IMR-90 (cell line): ENCODE data around the gene PACC1. TPM values are rescaled to one million over a fixed set of nuclear protein-coding genes. Genes with fewer than 3 reads are reported as not detected.

Source experiments
- ATAC-seq: fragments of 200-7000 bp; cut with Tn5 transposase; 2 replicates; pipeline ENCODE4 v1.9.1; 2020; ENCODE audit warnings: low read depth, mild to moderate bottlenecking, moderate library complexity
- BruUV-seq: library from RNA; stranded (reverse); fragments of 400-500 nt; replicated peaks from 2 replicates; lab custom pipeline; 2021; lab: Mats Ljungman, UMichigan
- CTCF ChIA-PET: fragments of 300-600 bp; formaldehyde crosslinking; extraction: SDS; loops from one replicate; lab custom pipeline; 2021; ENCODE audit warnings: antibody characterized with exemption; lab: Yijun Ruan, JAX
- POLR2A ChIA-PET: fragments of 300-600 bp; sonication (Branson Sonifier 250); formaldehyde crosslinking; loops from one replicate; lab custom pipeline; 2022; ENCODE audit warnings: antibody characterized with exemption; ENCODE audit not compliant: unreplicated experiment; lab: Charles Lee
- DNase-seq: peaks from one replicate; pipeline ENCODE4 v3.0.0; 2013
- H2AFZ ChIP-seq: replicated peaks from 2 replicates; pipeline ENCODE3; 2013; ENCODE audit warnings: low read length, mild to moderate bottlenecking; ENCODE audit not compliant: poor library complexity
- H2AK5ac ChIP-seq: 2 replicates; pipeline ENCODE4 v1.6.1; 2013; ENCODE audit warnings: low read depth, low read length, inconsistent platforms
- H2AK9ac ChIP-seq: replicated peaks from 2 replicates; pipeline ENCODE3; 2013; ENCODE audit warnings: mild to moderate bottlenecking, low read depth, low read length, moderate library complexity; ENCODE audit not compliant: poor library complexity
- H2BK120ac ChIP-seq: 2 replicates; pipeline ENCODE4 v1.6.1; 2013; ENCODE audit warnings: low read depth, low read length, inconsistent platforms
- H2BK15ac ChIP-seq: 3 replicates; pipeline ENCODE4 v1.6.1; 2013; ENCODE audit warnings: low read depth, low read length, inconsistent platforms
- H2BK20ac ChIP-seq: 2 replicates; pipeline ENCODE4 v1.6.1; 2013; ENCODE audit warnings: low read depth, mild to moderate bottlenecking, inconsistent platforms, low read length, moderate library complexity
- H2BK5ac ChIP-seq: 2 replicates; pipeline ENCODE4 v1.6.1; 2013; ENCODE audit warnings: mild to moderate bottlenecking, low read depth, low read length, inconsistent platforms; ENCODE audit not compliant: poor library complexity, severe bottlenecking
- H3K14ac ChIP-seq: replicated peaks from 2 replicates; pipeline ENCODE4 v1.6.1; 2013; ENCODE audit warnings: low read depth, low read length, inconsistent platforms
- H3K18ac ChIP-seq: 2 replicates; pipeline ENCODE4 v1.6.1; 2013; ENCODE audit warnings: low read depth, low read length, control low read depth
- H3K23ac ChIP-seq: 2 replicates; pipeline ENCODE4 v1.6.1; 2013; ENCODE audit warnings: low read depth, low read length, inconsistent platforms
- H3K27ac ChIP-seq: 2 replicates; pipeline ENCODE4 v1.5.1; 2013; ENCODE audit warnings: mild to moderate bottlenecking, control low read depth, low read length; ENCODE audit not compliant: insufficient read depth
- H3K27me3 ChIP-seq: 2 replicates; pipeline ENCODE4 v1.6.1; 2013; ENCODE audit warnings: low read length; ENCODE audit not compliant: control insufficient read depth, insufficient read depth
- H3K36me3 ChIP-seq: 2 replicates; pipeline ENCODE4 v1.6.1; 2013; ENCODE audit warnings: low read length, mixed read lengths; ENCODE audit not compliant: control insufficient read depth, insufficient read depth
- H3K4ac ChIP-seq: 2 replicates; pipeline ENCODE4 v1.6.1; 2013; ENCODE audit warnings: low read depth, low read length, inconsistent platforms
- H3K4me1 ChIP-seq: 2 replicates; pipeline ENCODE4 v1.6.1; 2013; ENCODE audit warnings: low read length, mixed read lengths; ENCODE audit not compliant: control insufficient read depth, insufficient read depth
- H3K4me2 ChIP-seq: 2 replicates; pipeline ENCODE4 v1.6.1; 2013; ENCODE audit warnings: low read depth, mild to moderate bottlenecking, control low read depth, low read length, moderate library complexity
- H3K4me3 ChIP-seq: 2 replicates; pipeline ENCODE4 v1.5.1; 2013; ENCODE audit warnings: low read depth, mild to moderate bottlenecking, control low read depth, low read length, moderate library complexity; ENCODE audit not compliant: insufficient read depth
- H3K56ac ChIP-seq: 2 replicates; pipeline ENCODE4 v1.6.1; 2013; ENCODE audit warnings: low read length, inconsistent platforms; ENCODE audit not compliant: insufficient read depth; ENCODE audit errors: extremely low read depth
- H3K79me1 ChIP-seq, 2 experiments: 2 replicates each; pipeline ENCODE4 v1.6.1; 2013; ENCODE audit warnings: low read length in 2 of 2, inconsistent platforms in 1 of 2, low read depth in 1 of 2
- H3K9ac ChIP-seq: 2 replicates; pipeline ENCODE4 v1.6.1; 2013; ENCODE audit warnings: low read depth, low read length, control low read depth
- H3K9me1 ChIP-seq: 2 replicates; pipeline ENCODE4 v1.6.1; 2013; ENCODE audit warnings: low read length, inconsistent platforms; ENCODE audit not compliant: insufficient read depth
- H3K9me3 ChIP-seq: 2 replicates; pipeline ENCODE4 v1.6.1; 2013; ENCODE audit warnings: low read length; ENCODE audit not compliant: control insufficient read depth, insufficient read depth
- H4K20me1 ChIP-seq: 2 replicates; pipeline ENCODE4 v1.6.1; 2013; ENCODE audit warnings: low read length, inconsistent platforms; ENCODE audit not compliant: insufficient read depth
- H4K5ac ChIP-seq: 2 replicates; pipeline ENCODE4 v1.6.1; 2013; ENCODE audit warnings: mild to moderate bottlenecking, low read depth, low read length, control low read depth
- H4K8ac ChIP-seq, 2 experiments: 2 replicates each; pipeline ENCODE4 v1.6.1; 2013; ENCODE audit warnings: low read depth in 2 of 2, low read length in 2 of 2, control low read depth in 1 of 2, inconsistent platforms in 1 of 2
- H4K91ac ChIP-seq: 2 replicates; pipeline ENCODE4 v1.6.1; 2013; ENCODE audit warnings: low read depth, low read length, inconsistent platforms; ENCODE audit not compliant: insufficient read depth
- BHLHE40 ChIP-seq: fragments of 150-350 bp; IDR thresholded peaks from 2 replicates; pipeline ENCODE4 v1.6.1; 2016; ENCODE audit warnings: mild to moderate bottlenecking, low read depth, low read length
- CEBPB ChIP-seq: IDR thresholded peaks from 2 replicates; pipeline ENCODE4 v1.6.1; 2012; ENCODE audit warnings: low read depth, low read length, improper control_type of control experiment
- CHD1 ChIP-seq: IDR thresholded peaks from 2 replicates; pipeline ENCODE4 v1.6.1; 2012; ENCODE audit warnings: low read depth, low read length, improper control_type of control experiment
- FOS ChIP-seq: fragments of 150-350 bp; IDR thresholded peaks from 2 replicates; pipeline ENCODE4 v1.6.1; 2016; ENCODE audit warnings: low read depth, low read length
- MAFK ChIP-seq: IDR thresholded peaks from 2 replicates; pipeline ENCODE4 v1.6.1; 2012; ENCODE audit warnings: low read depth, low read length, improper control_type of control experiment
- MAZ ChIP-seq: IDR thresholded peaks from 2 replicates; pipeline ENCODE4 v1.6.1; 2012; ENCODE audit warnings: low read depth, mild to moderate bottlenecking, low read length, improper control_type of control experiment, moderate library complexity, borderline replicate concordance
- MXI1 ChIP-seq: IDR thresholded peaks from 2 replicates; pipeline ENCODE4 v1.6.1; 2012; ENCODE audit warnings: low read depth, mild to moderate bottlenecking, low read length, moderate library complexity, borderline replicate concordance
- NFE2L2 ChIP-seq: fragments of 150-350 bp; IDR thresholded peaks from 2 replicates; pipeline ENCODE4 v1.6.1; 2016; ENCODE audit warnings: low read depth, mild to moderate bottlenecking, low read length
- POLR2A ChIP-seq: IDR thresholded peaks from 2 replicates; pipeline ENCODE4 v1.6.1; 2012; ENCODE audit warnings: mild to moderate bottlenecking, low read depth, low read length
- RAD21 ChIP-seq: IDR thresholded peaks from 2 replicates; pipeline ENCODE4 v1.6.1; 2012; ENCODE audit warnings: low read length, improper control_type of control experiment
- RCOR1 ChIP-seq: IDR thresholded peaks from 2 replicates; pipeline ENCODE4 v1.6.1; 2012; ENCODE audit warnings: mild to moderate bottlenecking, low read length, improper control_type of control experiment; ENCODE audit not compliant: insufficient replicate concordance
- RFX5 ChIP-seq: IDR thresholded peaks from 2 replicates; pipeline ENCODE4 v1.8.0; 2012; ENCODE audit warnings: low read depth, mild to moderate bottlenecking, low read length, moderate library complexity
- SMC3 ChIP-seq: fragments of 150-350 bp; IDR thresholded peaks from 2 replicates; pipeline ENCODE4 v1.6.1; 2016; ENCODE audit warnings: low read depth, mild to moderate bottlenecking, antibody characterized with exemption, low read length, moderate library complexity
- WGBS, 2 experiments: methylation state at CpG; one replicate each; pipeline versions ENCODE4 v1.1.5 to v1.1.7; 2013; ENCODE audit warnings: missing lambda C conversion rate in 2 of 2; ENCODE audit not compliant: insufficient read length in 1 of 2; ENCODE audit errors: extremely low coverage in 2 of 2; 5-methylcytosine and 5-hydroxymethylcytosine counted together
- dilution Hi-C: fragments of 300-500 bp; cut with HindIII; formaldehyde crosslinking; loops from one replicate; pipeline ENCODE4 v1.14.3; 2018; ENCODE audit warnings: low sequenced_read_pairs; ENCODE audit not compliant: unreplicated experiment
- in situ Hi-C: fragments of 300-500 bp; cut with MboI; formaldehyde crosslinking; loops from 3 replicates; pipeline ENCODE4 v1.14.3; 2019; ENCODE audit warnings: low sequenced_read_pairs, inconsistent platforms, mixed read lengths
- intact Hi-C: fragments of 100-400 bp; cut with micrococcal nuclease; formaldehyde crosslinking; loops from 2 replicates; pipeline ENCODE4 v1.10.0; 2022
- polyA plus RNA-seq, 3 experiments: library from polyadenylated mRNA; depleted of rRNA; stranded (reverse); fragments of >200 nt; gene quantifications; 2 replicates each; pipeline ENCODE4 v1.2.3, GENCODE V29; 2012; ENCODE audit warnings: low replicate concordance in 1 of 3
- total RNA-seq: library from RNA; depleted of rRNA; stranded (reverse); fragments of >200 nt; gene quantifications from 2 replicates; pipeline ENCODE4 v1.2.3, GENCODE V29; 2012
- TF ChIP-seq, protein P1 (sequence below): fragments of 150-350 bp; IDR thresholded peaks from 2 replicates; pipeline ENCODE4 v1.6.1; 2016; ENCODE audit warnings: low read depth, mild to moderate bottlenecking, low read length, moderate library complexity, borderline replicate concordance
- TF ChIP-seq, protein P2 (sequence below): conservative IDR thresholded peaks from 2 replicates; pipeline ENCODE4 v1.5.1; 2012; ENCODE audit warnings: mild to moderate bottlenecking, low read depth, low read length, improper control_type of control experiment
- TF ChIP-seq, protein P3 (sequence below): fragments of 150-350 bp; IDR thresholded peaks from 2 replicates; pipeline ENCODE4 v1.6.1; 2017; ENCODE audit warnings: mild to moderate bottlenecking, antibody characterized with exemption, low read length, low read depth

PACC1 gene
- total and polyA plus RNA-seq, 2 of the 4 experiments (the other 2 are of a cell fraction), result 8.6 to 13.4 TPM

DNA sequence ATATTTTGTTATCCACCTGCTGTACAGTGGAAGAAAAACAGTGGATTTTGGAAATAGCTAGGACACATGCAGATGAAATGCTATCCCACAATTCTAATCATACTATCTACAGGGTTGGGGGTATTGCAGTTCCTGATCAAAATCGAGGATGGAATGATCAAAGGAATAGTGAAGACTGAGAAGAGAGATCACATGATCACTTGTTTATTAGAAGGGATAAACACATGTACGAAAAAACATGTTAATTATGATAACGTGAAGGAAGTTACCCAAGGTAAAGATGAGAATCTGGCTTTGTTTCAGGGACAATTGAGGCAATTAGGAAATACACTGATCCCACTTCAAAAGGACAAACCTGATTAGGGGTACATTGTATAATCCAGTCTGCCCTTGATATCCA is 9.2 kb upstream of the PACC1 start:
- Histone ChIP-seq H3K27ac (no peak overlapping the region), H3K9me1 (no peaks in the 10 kb centered on the region), H2BK5ac (no peak overlapping the region), H3K4me1 (no peaks in the 10 kb centered on the region), H4K5ac (no peak overlapping the region), H3K36me3 (no peaks in the 10 kb centered on the region), H3K4ac (no peak overlapping the region), H3K79me1 (no peaks in the 10 kb centered on the region), H3K23ac (no peak overlapping the region), H3K9me3 (no peaks in the 10 kb centered on the region), H3K56ac (no peak overlapping the region), H2BK20ac (no peak overlapping the region), H4K20me1 (no peaks in the 10 kb centered on the region), H4K91ac (no peak overlapping the region), H3K4me3 (no peak overlapping the region), H2AK5ac (no peak overlapping the region), H3K9ac (no peak overlapping the region), H4K8ac (no peak overlapping the region), H3K4me2 (no peak overlapping the region), H3K18ac (no peak overlapping the region), H2AFZ (no peak overlapping the region), H2AK9ac (no peak overlapping the region), H2BK15ac (no peak overlapping the region), H3K27me3 (peaks cover 21% of the 10 kb centered on the region), H2BK120ac (no peak overlapping the region), H3K14ac (no peak overlapping the region)
- no TSS peak for BruUV-seq
- ChIA-PET POLR2A (no interaction called here), CTCF (no interaction called here)
- ATAC-seq (no peak), DNase-seq (no peak)
- WGBS, 2 experiments, result no CpG with 5 or more reads among the region's 3 CpGs
- dilution Hi-C loops, result no loop called here
- intact Hi-C loops, result loop anchor here (2.0 kb wide), 1 partner anchor 35 kb away; no protein-coding TSS in a partner anchor
- in situ Hi-C loops, result no loop called here
- TF ChIP-seq RFX5, result no peak
- no peak for TF ChIP-seq SMC3
- TF ChIP-seq, protein P1, sequence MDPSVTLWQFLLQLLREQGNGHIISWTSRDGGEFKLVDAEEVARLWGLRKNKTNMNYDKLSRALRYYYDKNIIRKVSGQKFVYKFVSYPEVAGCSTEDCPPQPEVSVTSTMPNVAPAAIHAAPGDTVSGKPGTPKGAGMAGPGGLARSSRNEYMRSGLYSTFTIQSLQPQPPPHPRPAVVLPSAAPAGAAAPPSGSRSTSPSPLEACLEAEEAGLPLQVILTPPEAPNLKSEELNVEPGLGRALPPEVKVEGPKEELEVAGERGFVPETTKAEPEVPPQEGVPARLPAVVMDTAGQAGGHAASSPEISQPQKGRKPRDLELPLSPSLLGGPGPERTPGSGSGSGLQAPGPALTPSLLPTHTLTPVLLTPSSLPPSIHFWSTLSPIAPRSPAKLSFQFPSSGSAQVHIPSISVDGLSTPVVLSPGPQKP, result no peak
- no peak for TF ChIP-seq CEBPB
- TF ChIP-seq FOS, result no peak
- TF ChIP-seq RAD21, result no peak
- TF ChIP-seq BHLHE40, result no peak
- TF ChIP-seq MAZ, result no peak
- no peak for TF ChIP-seq MXI1
- TF ChIP-seq, protein P2, sequence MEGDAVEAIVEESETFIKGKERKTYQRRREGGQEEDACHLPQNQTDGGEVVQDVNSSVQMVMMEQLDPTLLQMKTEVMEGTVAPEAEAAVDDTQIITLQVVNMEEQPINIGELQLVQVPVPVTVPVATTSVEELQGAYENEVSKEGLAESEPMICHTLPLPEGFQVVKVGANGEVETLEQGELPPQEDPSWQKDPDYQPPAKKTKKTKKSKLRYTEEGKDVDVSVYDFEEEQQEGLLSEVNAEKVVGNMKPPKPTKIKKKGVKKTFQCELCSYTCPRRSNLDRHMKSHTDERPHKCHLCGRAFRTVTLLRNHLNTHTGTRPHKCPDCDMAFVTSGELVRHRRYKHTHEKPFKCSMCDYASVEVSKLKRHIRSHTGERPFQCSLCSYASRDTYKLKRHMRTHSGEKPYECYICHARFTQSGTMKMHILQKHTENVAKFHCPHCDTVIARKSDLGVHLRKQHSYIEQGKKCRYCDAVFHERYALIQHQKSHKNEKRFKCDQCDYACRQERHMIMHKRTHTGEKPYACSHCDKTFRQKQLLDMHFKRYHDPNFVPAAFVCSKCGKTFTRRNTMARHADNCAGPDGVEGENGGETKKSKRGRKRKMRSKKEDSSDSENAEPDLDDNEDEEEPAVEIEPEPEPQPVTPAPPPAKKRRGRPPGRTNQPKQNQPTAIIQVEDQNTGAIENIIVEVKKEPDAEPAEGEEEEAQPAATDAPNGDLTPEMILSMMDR, result no peak
- no peak for TF ChIP-seq POLR2A
- TF ChIP-seq, protein P3, sequence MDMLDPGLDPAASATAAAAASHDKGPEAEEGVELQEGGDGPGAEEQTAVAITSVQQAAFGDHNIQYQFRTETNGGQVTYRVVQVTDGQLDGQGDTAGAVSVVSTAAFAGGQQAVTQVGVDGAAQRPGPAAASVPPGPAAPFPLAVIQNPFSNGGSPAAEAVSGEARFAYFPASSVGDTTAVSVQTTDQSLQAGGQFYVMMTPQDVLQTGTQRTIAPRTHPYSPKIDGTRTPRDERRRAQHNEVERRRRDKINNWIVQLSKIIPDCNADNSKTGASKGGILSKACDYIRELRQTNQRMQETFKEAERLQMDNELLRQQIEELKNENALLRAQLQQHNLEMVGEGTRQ, result no peak
- no peak for TF ChIP-seq CHD1
- TF ChIP-seq RCOR1, result no peak
- TF ChIP-seq MAFK, result no peak
- no peak for TF ChIP-seq NFE2L2
